Right cardiac atrium (tissue), 5 donors: ENCODE data around the gene ENTHD1. TPM values are rescaled to one million over a fixed set of nuclear protein-coding genes. Genes with fewer than 3 reads are reported as not detected.

Experiments
- ATAC-seq, 2 donors: fragments of 200-7000 bp; cut with Tn5 transposase; one replicate each; pipeline versions ENCODE4 v1.8.0 to v1.9.1; 2020; ENCODE audit warnings: moderate library complexity in 2 of 2, mild to moderate bottlenecking in 1 of 2
- DNase-seq, 3 donors: peaks; one replicate each; pipeline ENCODE4 v3.0.0-alpha.2; 2020
- H3K27ac ChIP-seq: one replicate; pipeline ENCODE4 v1.5.1; 2013; ENCODE audit warnings: mild to moderate bottlenecking, low read length, control low read depth, moderate library complexity
- H3K27me3 ChIP-seq: one replicate; pipeline ENCODE4 v1.6.1; 2013; ENCODE audit not compliant: control insufficient read depth, insufficient read depth
- H3K4me1 ChIP-seq: one replicate; pipeline ENCODE4 v1.6.1; 2013; ENCODE audit warnings: low read length; ENCODE audit not compliant: control insufficient read depth, insufficient read depth
- H3K4me3 ChIP-seq: one replicate; pipeline ENCODE4 v1.5.1; 2013; ENCODE audit warnings: low read length, control low read depth
- H3K9me3 ChIP-seq: one replicate; pipeline ENCODE4 v1.6.1; 2013; ENCODE audit warnings: low read length; ENCODE audit not compliant: control insufficient read depth
- WGBS: extraction: QIAGEN DNeasy Blood & Tissue Kit; methylation state at CpG from one replicate; pipeline ENCODE4 v1.1.7; 2013; 5-methylcytosine and 5-hydroxymethylcytosine counted together
- intact Hi-C, 4 donors: fragments of 100-400 bp; cut with DNase I; formaldehyde crosslinking; loops; one replicate each; pipeline versions ENCODE4 v1.11.0 to v1.14.0; 2022 to 2023
- polyA plus RNA-seq: library from polyadenylated mRNA; stranded (reverse); fragments of 200-250 nt; gene quantifications from one replicate; pipeline ENCODE4 v1.2.3, GENCODE V29; 2013
- total RNA-seq, 4 donors: library from RNA; stranded (reverse); fragmentation: NEBNext Ultra II Directional; extraction: Animal tissue kit (Norgen Biotek cat#: 25700); gene quantifications; one replicate each; pipeline ENCODE4 v1.2.1, GENCODE V29; 2021
- donor health status: healthy with polysubstance abuse.
- donor health status: DM: no; HTN: yes; CAD: no.
- donor health status: DM: no; HTN: no; CAD: no.
- donor health status: DM: no; HTN: yes; CAD: no; lungs with severe emphysema.
- donor health status: DM: yes; HTN: yes; CAD: no.

Gene ENTHD1
- total and polyA plus RNA-seq, 5 donors = 0.02 TPM; not detected in 4

GRCh38 chr22:39924286-39924685 is 30.7 kb upstream of the ENTHD1 start:
- H3K4me1 ChIP-seq = no peaks in the 10 kb centered on the region
- H3K4me3 ChIP-seq = no peak overlapping the region
- no peak overlapping the region for H3K27ac ChIP-seq
- DNase-seq (no peak), ATAC-seq (no peak)
- intact Hi-C loops = no loop called here
- H3K27me3 ChIP-seq = peaks cover 3% of the 10 kb centered on the region
- no peaks in the 10 kb centered on the region for H3K9me3 ChIP-seq
- WGBS = 88% methylated on average over 18 of the region's 18 CpGs

DNA sequence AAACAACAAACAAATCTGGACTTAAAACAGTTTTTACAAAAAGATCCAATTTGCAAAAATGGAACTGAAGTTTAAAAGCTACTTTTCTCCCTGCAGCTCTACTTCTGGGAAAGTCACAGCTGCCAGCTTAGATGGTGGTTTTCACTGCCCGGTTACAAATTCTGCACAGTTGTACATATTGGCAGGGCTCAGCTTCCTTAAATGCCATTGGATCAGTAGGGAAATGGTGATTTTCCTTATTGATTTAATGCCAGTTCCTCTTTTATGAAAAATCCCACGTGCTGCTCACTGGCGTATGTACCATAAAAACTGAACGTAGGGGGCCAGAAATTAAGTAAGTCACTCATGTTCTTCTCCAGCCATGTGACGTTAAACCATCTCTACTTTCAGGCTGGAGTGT is 30.1 kb upstream of the ENTHD1 start:
- H3K4me1 ChIP-seq = no peaks in the 10 kb centered on the region
- peaks cover 3% of the 10 kb centered on the region for H3K27me3 ChIP-seq
- intact Hi-C loops = no loop called here
- H3K9me3 ChIP-seq = no peaks in the 10 kb centered on the region
- DNase-seq (no peak), ATAC-seq (no peak)
- WGBS = 66% methylated on average over 5 of the region's 5 CpGs
- no peak overlapping the region for H3K4me3 ChIP-seq
- no peak overlapping the region for H3K27ac ChIP-seq

DNA sequence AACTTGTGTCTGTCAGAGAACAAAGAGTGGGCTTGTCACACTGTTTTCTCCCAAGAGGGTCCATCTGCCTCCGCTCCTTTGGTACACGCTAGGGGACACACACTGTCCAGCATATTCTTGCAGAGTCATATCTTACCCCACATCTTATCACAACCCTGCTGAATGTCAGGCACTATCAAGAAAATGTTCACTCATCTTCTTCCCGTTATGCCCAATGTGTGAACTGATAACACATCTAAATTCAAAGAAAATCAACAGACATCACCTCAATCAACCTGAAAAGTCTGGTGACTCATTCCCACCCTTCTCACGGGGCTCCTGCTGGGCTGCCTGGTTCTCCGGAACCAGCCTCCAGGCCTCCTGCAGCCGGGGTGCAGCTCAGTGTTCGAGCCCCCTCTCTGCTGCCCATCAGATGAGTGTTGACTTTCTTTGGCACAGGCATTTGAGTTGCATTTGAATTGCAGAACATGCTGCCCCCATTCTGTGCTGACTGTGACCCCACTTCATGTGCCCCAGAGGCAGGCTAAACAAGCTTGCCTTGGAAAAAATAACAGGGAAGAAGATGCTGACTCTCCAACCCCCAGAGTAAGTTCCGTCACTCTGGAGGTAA is 26.7 kb upstream of the ENTHD1 start:
- H3K9me3 ChIP-seq = no peaks in the 10 kb centered on the region
- WGBS = 65% methylated on average over 8 of the region's 8 CpGs
- intact Hi-C loops = no loop called here
- no peaks in the 10 kb centered on the region for H3K4me1 ChIP-seq
- H3K27me3 ChIP-seq = no peaks in the 10 kb centered on the region
- ATAC-seq (no peak), DNase-seq (no peak)
- H3K27ac ChIP-seq = no peak overlapping the region
- H3K4me3 ChIP-seq = no peak overlapping the region

- no peaks in the 10 kb centered on the region for H3K4me1 ChIP-seq
- DNase-seq = no peak
- no peaks in the 10 kb centered on the region for H3K9me3 ChIP-seq
- H3K27ac ChIP-seq = no peak overlapping the region
- WGBS = 44% methylated on average over 12 of the region's 12 CpGs
- H3K4me3 ChIP-seq = no peak overlapping the region
- intact Hi-C loops = no loop called here
- no peak for ATAC-seq
- H3K27me3 ChIP-seq = no peaks in the 10 kb centered on the region
These were observed 24.4 kb upstream of the ENTHD1 start for GRCh38 chr22:39917776-39918495.

DNA sequence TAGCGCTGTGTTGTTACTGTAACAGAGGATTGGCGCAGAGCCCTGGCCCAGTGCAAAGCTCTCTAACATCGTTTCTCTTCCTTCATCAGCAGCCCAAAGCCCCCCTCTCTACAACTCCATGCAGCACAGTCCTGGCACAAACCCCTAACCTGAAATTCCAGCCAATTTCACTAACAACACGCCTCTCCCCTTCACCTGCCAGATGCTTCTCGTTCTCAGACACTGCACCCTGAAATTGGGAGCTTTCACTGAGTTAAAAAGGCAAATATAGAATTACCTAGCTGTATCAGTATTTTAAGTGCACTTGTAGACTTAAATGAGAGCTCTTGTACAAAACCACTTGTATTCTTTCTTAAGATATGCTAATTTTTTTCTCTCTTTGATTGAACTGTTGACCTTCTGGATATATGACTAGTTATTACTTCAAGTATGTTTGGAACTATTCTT is 23.7 kb upstream of the ENTHD1 start:
- ATAC-seq = no peak
- Histone ChIP-seq H3K9me3 (no peaks in the 10 kb centered on the region), H3K4me3 (no peak overlapping the region), H3K4me1 (no peaks in the 10 kb centered on the region), H3K27ac (no peak overlapping the region), H3K27me3 (no peaks in the 10 kb centered on the region)
- 62% methylated on average over 5 of the region's 5 CpGs for WGBS
- no peak for DNase-seq
- intact Hi-C loops = no loop called here

DNA sequence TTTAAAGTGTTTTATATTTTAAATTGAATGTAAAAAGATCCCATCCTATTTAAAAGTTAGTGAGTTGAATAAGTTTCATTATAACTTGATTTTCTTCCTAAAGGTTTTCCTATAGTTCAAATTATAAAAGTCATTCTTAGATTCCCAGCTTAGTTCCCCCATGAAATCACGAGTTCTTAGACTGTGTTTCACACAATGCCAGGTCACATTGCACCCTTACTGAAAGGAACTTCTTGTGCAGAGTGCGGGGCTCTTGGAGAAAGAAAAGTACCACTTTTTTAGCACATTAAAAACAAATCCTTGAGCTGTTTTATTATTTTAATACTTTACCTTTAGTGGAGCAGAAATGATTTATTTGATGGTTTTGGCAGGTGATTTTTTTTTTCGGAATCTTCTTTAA is 22.9 kb upstream of the ENTHD1 start:
- DNase-seq = no peak
- 87% methylated on average over 3 of the region's 3 CpGs for WGBS
- ATAC-seq = no peak
- no peak overlapping the region for H3K27ac ChIP-seq
- no peaks in the 10 kb centered on the region for H3K9me3 ChIP-seq
- H3K27me3 ChIP-seq = no peaks in the 10 kb centered on the region
- no peak overlapping the region for H3K4me3 ChIP-seq
- no peaks in the 10 kb centered on the region for H3K4me1 ChIP-seq
- intact Hi-C loops = no loop called here

GRCh38 chr22:39915295-39915726 is 21.8 kb upstream of the ENTHD1 start:
- DNase-seq = no peak
- Histone ChIP-seq H3K4me3 (no peak overlapping the region), H3K9me3 (no peaks in the 10 kb centered on the region), H3K27ac (no peak overlapping the region), H3K4me1 (no peaks in the 10 kb centered on the region), H3K27me3 (no peaks in the 10 kb centered on the region)
- intact Hi-C loops = no loop called here
- WGBS = 63% methylated on average over 4 of the region's 4 CpGs
- no peak for ATAC-seq

DNA sequence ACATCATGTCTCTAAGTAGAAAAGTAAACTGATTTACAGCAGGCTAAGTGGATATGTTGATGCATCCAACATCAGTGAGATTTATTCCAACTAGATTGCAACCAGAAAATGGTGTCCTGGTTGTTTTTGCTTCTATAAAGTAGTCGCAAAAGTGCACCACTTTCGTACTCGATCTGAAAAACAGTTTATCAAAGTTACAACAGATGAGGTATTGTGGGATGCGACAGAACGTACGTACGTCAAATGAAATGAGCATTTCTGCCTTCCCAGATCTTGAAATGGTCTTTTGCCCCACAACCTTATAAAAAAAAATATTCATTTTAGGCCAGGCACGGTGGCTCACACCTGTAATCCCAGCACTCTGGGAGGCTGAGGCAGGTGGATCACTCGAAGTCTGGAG is 21.0 kb upstream of the ENTHD1 start:
- no peak for ATAC-seq
- intact Hi-C loops = no loop called here
- H3K27ac ChIP-seq = no peak overlapping the region
- H3K4me1 ChIP-seq = no peaks in the 10 kb centered on the region
- H3K4me3 ChIP-seq = no peak overlapping the region
- H3K27me3 ChIP-seq = no peaks in the 10 kb centered on the region
- H3K9me3 ChIP-seq = no peaks in the 10 kb centered on the region
- no peak for DNase-seq
- 92% methylated on average over 9 of the region's 9 CpGs for WGBS

- Histone ChIP-seq H3K9me3 (no peaks in the 10 kb centered on the region), H3K27ac (no peak overlapping the region), H3K27me3 (no peaks in the 10 kb centered on the region), H3K4me1 (no peaks in the 10 kb centered on the region), H3K4me3 (no peak overlapping the region)
- DNase-seq = no peak
- WGBS = 41% methylated on average over 2 of the region's 2 CpGs
- intact Hi-C loops = no loop called here
- no peak for ATAC-seq
These were observed 20.3 kb upstream of the ENTHD1 start for GRCh38 chr22:39913886-39914285.

DNA sequence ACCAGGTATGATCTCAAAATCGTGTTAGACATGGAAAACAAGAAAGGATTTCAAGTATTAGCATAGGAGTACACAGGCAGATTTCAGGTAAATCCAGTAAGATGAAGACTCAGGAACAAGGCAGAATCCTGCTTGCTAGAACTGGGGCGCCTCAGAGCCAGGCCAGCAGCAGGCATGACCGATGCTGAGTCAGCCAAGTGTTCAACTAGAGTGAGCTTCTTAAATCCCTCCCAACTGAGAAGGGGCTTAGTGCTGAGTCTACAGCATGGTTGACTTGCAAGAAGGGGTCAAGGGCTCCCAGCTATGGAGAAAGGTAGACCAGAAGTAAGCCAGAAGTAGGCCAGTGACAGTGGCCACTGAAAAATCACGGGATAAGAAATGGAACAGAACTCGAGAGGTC is 19.8 kb upstream of the ENTHD1 start:
- intact Hi-C loops = no loop called here
- 86% methylated on average over 5 of the region's 5 CpGs for WGBS
- no peaks in the 10 kb centered on the region for H3K27me3 ChIP-seq

DNA sequence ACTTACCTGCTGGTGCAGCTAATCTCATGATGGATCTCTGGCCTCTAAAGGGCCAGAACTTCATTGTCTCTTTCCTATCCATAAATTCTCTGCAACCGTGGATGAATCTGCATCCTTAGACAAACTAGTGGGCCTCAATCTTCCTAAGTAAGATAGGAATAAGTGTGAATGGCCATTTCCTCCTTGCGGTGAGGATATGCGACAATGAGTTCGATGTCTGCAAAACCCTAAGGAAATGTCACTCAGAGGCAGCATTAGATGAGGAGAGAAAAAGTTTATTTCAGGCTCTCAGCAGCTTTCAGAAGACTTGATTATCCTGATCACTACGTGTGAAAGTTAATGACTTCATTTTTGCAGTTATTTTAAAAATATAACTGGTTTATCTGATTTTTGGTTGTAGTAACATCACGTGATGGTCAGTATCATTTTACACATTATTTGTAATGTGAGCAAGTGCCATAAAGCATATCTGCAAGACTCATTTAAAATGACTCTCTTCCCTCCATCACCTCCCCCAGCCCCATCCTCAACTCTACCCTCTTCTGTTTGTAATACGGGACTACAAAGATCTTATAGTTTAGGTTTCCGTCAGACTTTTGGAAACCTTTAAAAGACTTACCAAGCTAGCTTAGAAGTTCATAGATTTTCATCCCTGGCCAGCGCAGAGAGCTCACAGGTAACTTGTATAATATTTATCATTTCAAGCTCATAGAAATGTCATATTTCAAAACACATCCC is 17.5 kb upstream of the ENTHD1 start:
- Histone ChIP-seq H3K27ac (no peak overlapping the region), H3K9me3 (no peaks in the 10 kb centered on the region), H3K4me1 (no peaks in the 10 kb centered on the region), H3K4me3 (no peak overlapping the region), H3K27me3 (no peaks in the 10 kb centered on the region)
- DNase-seq (no peak), ATAC-seq (no peak)
- WGBS = 57% methylated on average over 9 of the region's 9 CpGs
- intact Hi-C loops = no loop called here

More for the DNA sequence above, 19.8 kb upstream of the ENTHD1 start:
- DNase-seq (no peak), ATAC-seq (no peak)
- Histone ChIP-seq H3K4me3 (no peak overlapping the region), H3K9me3 (no peaks in the 10 kb centered on the region), H3K27ac (no peak overlapping the region), H3K4me1 (no peaks in the 10 kb centered on the region)
